ENCODE results near the gene PVALB. TPM values are rescaled to one million over a fixed set of nuclear protein-coding genes. Genes with fewer than 3 reads are reported as not detected.

Gene PVALB
- total RNA-seq, 1 donor from 2014 or later, result not detected

- Mint-ChIP-seq H3K4me3 (ENCODE audit: unreplicated experiment) (no peak overlapping the region), H3K4me1 (ENCODE audit: unreplicated experiment) (no peaks in the 10 kb centered on the region), H3K36me3 (ENCODE audit: low read depth, unreplicated experiment) (no peaks in the 10 kb centered on the region), H3K27ac (ENCODE audit: unreplicated experiment) (no peak overlapping the region), H3K9me3 (ENCODE audit: unreplicated experiment) (no peaks in the 10 kb centered on the region), H3K27me3 (ENCODE audit: unreplicated experiment) (peaks cover 9% of the 10 kb centered on the region)
- DNase-seq (ENCODE audit: low spot score), result no peak
- TF ChIP-seq CTCF (IDR thresholded peaks at IDR 0.05; ENCODE audit: unreplicated experiment), result no peak
Measured at GRCh38 chr22:36863281-36863680, 46.4 kb upstream of the PVALB start.

- Mint-ChIP-seq H3K27me3 (ENCODE audit: unreplicated experiment) (peaks cover 7% of the 10 kb centered on the region), H3K4me1 (ENCODE audit: unreplicated experiment) (no peaks in the 10 kb centered on the region), H3K27ac (ENCODE audit: unreplicated experiment) (no peak overlapping the region), H3K9me3 (ENCODE audit: unreplicated experiment) (no peaks in the 10 kb centered on the region), H3K36me3 (ENCODE audit: low read depth, unreplicated experiment) (no peaks in the 10 kb centered on the region), H3K4me3 (ENCODE audit: unreplicated experiment) (no peak overlapping the region)
- DNase-seq (ENCODE audit: low spot score), result no peak
- TF ChIP-seq CTCF (IDR thresholded peaks at IDR 0.05; ENCODE audit: unreplicated experiment), result no peak
Measured at GRCh38 chr22:36862251-36863242, 45.7 kb upstream of the PVALB start.

GRCh38 chr22:36860821-36861659 is 44.2 kb upstream of the PVALB start, which contains the start of gene NCF4:
Gene NCF4 (plus strand): TSS chr22:36861006. CDS start chr22:36861172, 166 bp downstream.
- Mint-ChIP-seq H3K27ac (ENCODE audit: unreplicated experiment) (no peak within 1 kb of the TSS), H3K36me3 (ENCODE audit: low read depth, unreplicated experiment) (no peaks in the 10 kb centered on the region), H3K4me3 (ENCODE audit: unreplicated experiment) (no peak within 1 kb of the TSS), H3K27me3 (ENCODE audit: unreplicated experiment) (peaks cover 6% of the 10 kb centered on the region), H3K4me1 (ENCODE audit: unreplicated experiment) (no peaks in the 10 kb centered on the region), H3K9me3 (ENCODE audit: unreplicated experiment) (no peaks in the 10 kb centered on the region)
- no peak for TF ChIP-seq CTCF (IDR thresholded peaks at IDR 0.05; ENCODE audit: unreplicated experiment)
- DNase-seq (ENCODE audit: low spot score), result no peak

GRCh38 chr22:36860438-36860820 is 43.6 kb upstream of the PVALB start:
- Mint-ChIP-seq H3K4me3 (ENCODE audit: unreplicated experiment) (no peak overlapping the region), H3K36me3 (ENCODE audit: low read depth, unreplicated experiment) (no peaks in the 10 kb centered on the region), H3K4me1 (ENCODE audit: unreplicated experiment) (no peaks in the 10 kb centered on the region), H3K27ac (ENCODE audit: unreplicated experiment) (no peak overlapping the region), H3K27me3 (ENCODE audit: unreplicated experiment) (peaks cover 6% of the 10 kb centered on the region), H3K9me3 (ENCODE audit: unreplicated experiment) (no peaks in the 10 kb centered on the region)
- no peak for TF ChIP-seq CTCF (IDR thresholded peaks at IDR 0.05; ENCODE audit: unreplicated experiment)
- DNase-seq (ENCODE audit: low spot score), result no peak

Data from endothelial cell (in vitro differentiated cells).